ENCODE results near the gene AUTS2. TPM values are rescaled to one million over a fixed set of nuclear protein-coding genes. Genes with fewer than 3 reads are reported as not detected.

AUTS2 gene
- polyA plus RNA-seq, 3 donors: 0.08 to 0.35 TPM; not detected in 1

DNA sequence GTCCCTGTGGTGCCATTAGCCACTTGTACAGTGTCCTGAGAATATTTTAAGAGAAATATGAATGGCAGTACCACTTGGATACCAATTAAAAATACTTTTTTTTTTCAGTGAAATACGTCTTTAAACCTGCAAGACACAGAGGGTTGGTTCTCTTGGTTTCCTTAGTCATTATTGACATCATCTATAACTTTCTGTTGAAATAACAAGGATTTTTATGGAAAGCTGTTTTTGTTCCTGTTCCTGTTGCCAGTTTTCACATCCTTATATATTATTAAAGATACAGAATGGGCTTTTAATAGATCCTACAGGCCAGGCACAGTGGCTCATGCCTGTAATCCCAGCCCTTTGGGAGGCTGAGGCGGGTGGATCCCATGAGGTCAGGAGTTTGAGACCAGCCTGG is 579.9 kb downstream of the AUTS2 start:
- WGBS (ENCODE audit: insufficient coverage): no CpG with 5 or more reads among the region's 2 CpGs
- peak in 1 of 3 donors; percentile 7 for DNase-seq
- peak overlapping the region in 1 of 2 donors; percentile 76 for H3K4me3 Mint-ChIP-seq

DNA sequence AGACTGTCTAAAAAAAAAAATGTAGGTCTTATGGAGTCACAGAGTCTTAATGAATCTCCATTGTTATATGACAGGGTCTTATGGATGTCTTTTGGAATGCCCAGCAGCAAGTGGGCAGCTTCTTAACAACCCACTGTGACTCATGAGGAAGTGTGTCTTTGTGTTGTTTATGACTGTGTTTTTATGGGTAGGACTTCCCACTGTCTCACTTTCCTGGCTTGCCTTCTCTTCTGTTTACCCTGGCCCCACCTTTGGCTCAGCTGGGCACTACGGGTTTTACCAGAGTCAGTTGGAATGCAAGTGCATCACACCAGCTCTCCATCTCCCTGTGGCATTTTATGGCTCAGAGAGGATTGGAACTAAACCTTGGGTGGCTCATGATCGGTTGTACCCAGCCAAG is 580.5 kb downstream of the AUTS2 start:
- H3K4me1 ChIP-seq (ENCODE audit: control insufficient read depth in 1 of 2, insufficient read depth in 2 of 2, low read length in 2 of 2): peaks cover 21 to 23% of the 10 kb centered on the region in 2 donors
- H3K9ac ChIP-seq (ENCODE audit: insufficient read depth, low read length, poor library complexity, severe bottlenecking): no peak overlapping the region
- H3K4me3 Mint-ChIP-seq: peak overlapping the region in 1 of 2 donors; percentile 76
- H3K36me3 Mint-ChIP-seq: peaks cover 0 to 13% of the 10 kb centered on the region in 2 donors
- DNase-seq: peak; percentile 10 to 62 (median 27)
- H2AFZ ChIP-seq (ENCODE audit: insufficient read depth, low read depth, low read length, poor library complexity, severe bottlenecking): no peak overlapping the region
- no peaks in the 10 kb centered on the region for H3K79me2 ChIP-seq (ENCODE audit: insufficient read depth, low read length)
- H3K9me3 Mint-ChIP-seq: peaks cover 2 to 19% (median 10%) of the 10 kb centered on the region in 7 donors
- peaks cover 26% of the 10 kb centered on the region for H3K4me1 Mint-ChIP-seq
- H3K4me3 ChIP-seq (replicated peaks in 1 of 3; ENCODE audit: low read depth in 2 of 3, low read length in 3 of 3): peak overlapping the region in 1 of 3 experiments; percentile 36
- peaks cover 55 to 64% of the 10 kb centered on the region in 2 donors for H3K27me3 ChIP-seq (ENCODE audit: control insufficient read depth in 2 of 2, insufficient read depth in 2 of 2, low read length in 2 of 2)
- H3K27ac ChIP-seq (ENCODE audit: low read depth in 1 of 2, low read length in 2 of 2): no peak overlapping the region
- TF ChIP-seq, protein P1, sequence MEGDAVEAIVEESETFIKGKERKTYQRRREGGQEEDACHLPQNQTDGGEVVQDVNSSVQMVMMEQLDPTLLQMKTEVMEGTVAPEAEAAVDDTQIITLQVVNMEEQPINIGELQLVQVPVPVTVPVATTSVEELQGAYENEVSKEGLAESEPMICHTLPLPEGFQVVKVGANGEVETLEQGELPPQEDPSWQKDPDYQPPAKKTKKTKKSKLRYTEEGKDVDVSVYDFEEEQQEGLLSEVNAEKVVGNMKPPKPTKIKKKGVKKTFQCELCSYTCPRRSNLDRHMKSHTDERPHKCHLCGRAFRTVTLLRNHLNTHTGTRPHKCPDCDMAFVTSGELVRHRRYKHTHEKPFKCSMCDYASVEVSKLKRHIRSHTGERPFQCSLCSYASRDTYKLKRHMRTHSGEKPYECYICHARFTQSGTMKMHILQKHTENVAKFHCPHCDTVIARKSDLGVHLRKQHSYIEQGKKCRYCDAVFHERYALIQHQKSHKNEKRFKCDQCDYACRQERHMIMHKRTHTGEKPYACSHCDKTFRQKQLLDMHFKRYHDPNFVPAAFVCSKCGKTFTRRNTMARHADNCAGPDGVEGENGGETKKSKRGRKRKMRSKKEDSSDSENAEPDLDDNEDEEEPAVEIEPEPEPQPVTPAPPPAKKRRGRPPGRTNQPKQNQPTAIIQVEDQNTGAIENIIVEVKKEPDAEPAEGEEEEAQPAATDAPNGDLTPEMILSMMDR (IDR thresholded peaks at IDR 0.05): no peak
- no peaks in the 10 kb centered on the region for H4K20me1 ChIP-seq (ENCODE audit: insufficient read depth, low read length)
- H3K27me3 Mint-ChIP-seq (ENCODE audit: low read depth in 3 of 3): peaks cover 29 to 65% (median 52%) of the 10 kb centered on the region in 3 donors
- intact Hi-C loops (cut with micrococcal nuclease): no loop called here
- peaks cover 0 to 11% of the 10 kb centered on the region in 2 donors for H3K9me3 ChIP-seq (replicated peaks in 1 of 2; ENCODE audit: control insufficient read depth in 1 of 2, insufficient read depth in 1 of 2, low read length in 2 of 2)
- H3K36me3 ChIP-seq (replicated peaks in 1 of 2; ENCODE audit: control insufficient read depth in 1 of 2, insufficient read depth in 2 of 2, low read length in 2 of 2): no peaks in the 10 kb centered on the region
- H3K4me2 ChIP-seq (replicated peaks; ENCODE audit: extremely low read depth, low read length, poor library complexity, severe bottlenecking): peak overlapping the region; percentile 52
- H3K27ac Mint-ChIP-seq: peak overlapping the region in 3 of 7 donors; percentile 69 to 88 (median 81)
- no CpG with 5 or more reads among the region's 2 CpGs for WGBS (ENCODE audit: insufficient coverage)

More for the DNA sequence above, 579.9 kb downstream of the AUTS2 start:
- Mint-ChIP-seq H3K9me3 (peaks cover 4 to 23% (median 8%) of the 10 kb centered on the region in 7 donors), H3K36me3 (peaks cover 0 to 13% of the 10 kb centered on the region in 2 donors), H3K4me1 (peaks cover 26% of the 10 kb centered on the region), H3K27me3 (ENCODE audit: low read depth in 3 of 3) (peaks cover 29 to 62% (median 55%) of the 10 kb centered on the region in 3 donors), H3K27ac (peak overlapping the region in 6 of 7 donors; percentile 69 to 95 (median 85))
- Histone ChIP-seq H3K79me2 (ENCODE audit: insufficient read depth, low read length) (no peaks in the 10 kb centered on the region), H3K9me3 (replicated peaks in 1 of 2; ENCODE audit: control insufficient read depth in 1 of 2, insufficient read depth in 1 of 2, low read length in 2 of 2) (peaks cover 0 to 14% of the 10 kb centered on the region in 2 donors), H3K27me3 (ENCODE audit: control insufficient read depth in 2 of 2, insufficient read depth in 2 of 2, low read length in 2 of 2) (peaks cover 55 to 65% of the 10 kb centered on the region in 2 donors), H4K20me1 (ENCODE audit: insufficient read depth, low read length) (no peaks in the 10 kb centered on the region), H2AFZ (ENCODE audit: insufficient read depth, low read depth, low read length, poor library complexity, severe bottlenecking) (no peak overlapping the region), H3K36me3 (replicated peaks in 1 of 2; ENCODE audit: control insufficient read depth in 1 of 2, insufficient read depth in 2 of 2, low read length in 2 of 2) (no peaks in the 10 kb centered on the region), H3K9ac (ENCODE audit: insufficient read depth, low read length, poor library complexity, severe bottlenecking) (no peak overlapping the region), H3K4me2 (replicated peaks; ENCODE audit: extremely low read depth, low read length, poor library complexity, severe bottlenecking) (peak overlapping the region; percentile 52), H3K4me1 (ENCODE audit: control insufficient read depth in 1 of 2, insufficient read depth in 2 of 2, low read length in 2 of 2) (peaks cover 21 to 23% of the 10 kb centered on the region in 2 donors), H3K4me3 (replicated peaks in 1 of 3; ENCODE audit: low read depth in 2 of 3, low read length in 3 of 3) (peak overlapping the region in 1 of 3 experiments; percentile 36), H3K27ac (ENCODE audit: low read depth in 1 of 2, low read length in 2 of 2) (no peak overlapping the region)
- intact Hi-C loops (cut with micrococcal nuclease): no loop called here
- TF ChIP-seq, protein P1 (IDR thresholded peaks at IDR 0.05): no peak

Measured in CD14-positive monocyte (primary cell).